Kidney glomerular epithelial cell (primary cell): ENCODE results near the gene GJA4.
"Not testable (repeated sequence)": the region's sequence is repeated elsewhere in the genome, so short reads cannot be mapped to it uniquely, and the experiment has no call there.

ENCODE experiments used
- DNase-seq: peaks from one replicate; lab custom pipeline; 2025; lab: John Stamatoyannopoulos, UW

Gene GJA4

DNA sequence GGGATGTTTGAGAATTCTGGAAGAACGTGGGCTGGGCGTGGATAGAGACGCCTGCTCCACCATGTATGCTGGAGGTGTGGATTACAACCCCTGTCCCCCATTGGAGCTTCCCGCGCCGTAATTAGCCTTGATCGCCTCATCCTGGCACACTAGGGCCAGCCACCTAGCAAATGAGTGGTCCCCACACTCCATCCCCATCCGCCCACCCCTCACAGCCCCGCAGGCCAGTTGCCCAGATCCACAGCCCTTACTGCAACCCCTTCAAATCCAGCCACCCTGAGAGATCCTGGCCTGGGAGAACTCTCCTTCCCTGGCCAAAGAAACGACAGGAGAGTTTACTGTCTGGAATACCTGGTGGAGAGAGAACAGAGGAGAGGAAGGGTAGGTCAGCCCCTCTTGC, 375 bp upstream of the GJA4 start:
- DNase-seq: no peak

DNA sequence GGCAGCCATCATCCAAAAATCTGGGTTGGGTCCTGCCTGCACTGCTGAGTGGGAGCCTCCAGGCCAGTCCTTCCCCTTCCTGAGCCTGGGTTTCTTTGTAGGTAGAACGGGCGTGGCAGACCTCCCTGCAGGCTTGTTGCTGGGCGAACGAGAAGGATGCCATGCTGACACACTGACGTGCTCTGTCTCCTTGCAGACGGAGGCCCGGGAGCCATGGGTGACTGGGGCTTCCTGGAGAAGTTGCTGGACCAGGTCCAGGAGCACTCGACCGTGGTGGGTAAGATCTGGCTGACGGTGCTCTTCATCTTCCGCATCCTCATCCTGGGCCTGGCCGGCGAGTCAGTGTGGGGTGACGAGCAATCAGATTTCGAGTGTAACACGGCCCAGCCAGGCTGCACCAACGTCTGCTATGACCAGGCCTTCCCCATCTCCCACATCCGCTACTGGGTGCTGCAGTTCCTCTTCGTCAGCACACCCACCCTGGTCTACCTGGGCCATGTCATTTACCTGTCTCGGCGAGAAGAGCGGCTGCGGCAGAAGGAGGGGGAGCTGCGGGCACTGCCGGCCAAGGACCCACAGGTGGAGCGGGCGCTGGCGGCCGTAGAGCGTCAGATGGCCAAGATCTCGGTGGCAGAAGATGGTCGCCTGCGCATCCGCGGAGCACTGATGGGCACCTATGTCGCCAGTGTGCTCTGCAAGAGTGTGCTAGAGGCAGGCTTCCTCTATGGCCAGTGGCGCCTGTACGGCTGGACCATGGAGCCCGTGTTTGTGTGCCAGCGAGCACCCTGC, 1.4 kb downstream of the GJA4 start:
- no peak for DNase-seq

DNA sequence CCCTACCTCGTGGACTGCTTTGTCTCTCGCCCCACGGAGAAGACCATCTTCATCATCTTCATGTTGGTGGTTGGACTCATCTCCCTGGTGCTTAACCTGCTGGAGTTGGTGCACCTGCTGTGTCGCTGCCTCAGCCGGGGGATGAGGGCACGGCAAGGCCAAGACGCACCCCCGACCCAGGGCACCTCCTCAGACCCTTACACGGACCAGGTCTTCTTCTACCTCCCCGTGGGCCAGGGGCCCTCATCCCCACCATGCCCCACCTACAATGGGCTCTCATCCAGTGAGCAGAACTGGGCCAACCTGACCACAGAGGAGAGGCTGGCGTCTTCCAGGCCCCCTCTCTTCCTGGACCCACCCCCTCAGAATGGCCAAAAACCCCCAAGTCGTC, 2.0 kb downstream of the GJA4 start:
- no peak for DNase-seq

DNA sequence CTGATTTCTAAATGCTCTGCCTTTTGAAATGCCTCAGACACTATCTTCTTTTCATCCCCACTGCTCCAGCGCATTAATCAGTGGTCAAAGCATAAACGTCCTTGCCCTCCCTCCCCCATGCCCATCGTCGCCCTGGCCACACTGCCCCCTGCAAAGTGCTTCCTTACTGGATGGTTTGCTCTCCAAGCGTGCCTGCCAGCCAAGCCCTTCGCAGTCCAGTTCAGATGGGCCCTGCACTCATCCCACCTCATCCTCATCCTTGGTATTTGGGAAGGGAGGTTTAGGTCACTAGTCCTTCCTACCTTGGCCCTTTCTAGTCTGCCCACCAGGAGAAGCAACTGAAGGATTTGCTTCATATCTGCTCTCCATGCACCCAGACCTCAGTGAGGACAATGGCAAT, 3.1 kb downstream of the GJA4 start:
- DNase-seq: no peak

DNA sequence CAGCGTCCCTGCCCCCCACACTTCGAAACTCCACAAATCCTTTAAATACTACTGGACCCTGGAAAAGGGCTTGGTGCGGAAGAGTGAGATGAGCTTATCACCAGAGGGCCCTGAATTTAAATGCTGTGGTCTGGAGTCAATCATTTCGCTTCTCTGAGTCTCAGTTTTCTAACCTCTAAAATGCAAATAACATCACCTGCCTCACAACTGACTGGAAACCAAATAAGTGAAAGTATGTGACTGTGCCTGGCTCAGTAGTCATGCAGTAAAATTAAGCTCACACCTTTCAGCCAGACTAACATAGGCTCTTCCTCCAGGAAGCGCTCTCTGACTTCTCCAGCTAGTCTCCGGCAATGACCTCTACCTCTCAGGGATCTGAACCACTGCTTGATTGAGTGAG, 4.2 kb downstream of the GJA4 start:
- no peak for DNase-seq

DNA sequence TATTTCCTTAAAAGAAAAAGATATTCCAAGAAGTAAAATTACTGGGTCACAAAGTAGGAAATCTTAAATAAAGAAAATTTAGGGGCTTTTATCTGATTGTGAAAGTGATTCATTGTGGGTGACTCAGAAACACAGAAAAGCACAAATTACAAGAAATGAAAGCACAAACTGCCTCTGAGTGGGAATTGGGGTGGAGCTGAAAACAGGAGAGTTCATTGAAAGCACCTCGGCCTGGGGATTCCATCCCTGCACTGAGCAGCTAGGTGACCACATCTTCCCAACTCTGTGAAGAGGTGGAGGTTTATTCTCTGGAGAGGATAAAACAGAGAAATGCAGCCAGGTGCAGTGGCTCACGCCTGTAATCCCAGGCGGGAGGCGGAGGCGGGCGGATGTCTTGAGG, 7.4 kb downstream of the GJA4 start:
- no peak for DNase-seq

DNA sequence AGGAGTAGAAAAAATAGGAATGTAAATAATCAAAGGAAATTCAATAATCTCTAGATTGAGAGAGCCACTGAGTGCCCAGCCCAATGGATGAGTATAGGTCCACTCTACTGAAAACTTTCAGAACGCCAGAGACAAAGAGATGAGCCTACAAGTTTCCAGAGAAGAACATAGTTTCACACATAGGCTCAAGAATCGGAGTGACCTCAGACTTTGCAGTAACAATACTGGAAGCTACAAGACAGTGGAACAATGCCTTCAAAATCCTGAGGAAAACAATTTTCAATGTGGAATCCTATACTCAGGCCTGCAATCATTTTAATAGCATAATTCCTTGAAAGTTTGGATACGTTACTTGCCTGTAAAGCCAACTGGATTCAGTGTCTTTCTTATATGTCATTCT, 11.0 kb downstream of the GJA4 start:
- no peak for DNase-seq

DNA sequence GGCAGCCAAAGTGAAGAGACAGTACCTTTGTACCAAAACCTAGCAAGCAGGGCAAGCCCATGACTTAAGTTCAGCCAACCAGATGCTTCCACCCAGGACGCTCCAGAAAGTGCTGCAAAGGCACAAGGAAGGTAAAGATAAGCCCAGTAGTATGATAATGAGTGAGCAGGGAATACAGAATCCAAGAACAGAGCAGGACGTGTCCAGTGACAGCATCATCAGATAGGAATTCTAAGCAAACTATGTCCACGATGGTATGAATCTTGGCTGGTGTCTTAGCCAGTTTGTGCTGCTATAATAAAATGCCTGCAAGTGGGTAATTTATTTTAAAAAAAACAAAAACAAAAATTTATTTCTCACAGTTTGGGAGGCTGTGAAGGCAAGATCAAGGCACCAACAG, 13.6 kb downstream of the GJA4 start:
- DNase-seq: no peak

DNA sequence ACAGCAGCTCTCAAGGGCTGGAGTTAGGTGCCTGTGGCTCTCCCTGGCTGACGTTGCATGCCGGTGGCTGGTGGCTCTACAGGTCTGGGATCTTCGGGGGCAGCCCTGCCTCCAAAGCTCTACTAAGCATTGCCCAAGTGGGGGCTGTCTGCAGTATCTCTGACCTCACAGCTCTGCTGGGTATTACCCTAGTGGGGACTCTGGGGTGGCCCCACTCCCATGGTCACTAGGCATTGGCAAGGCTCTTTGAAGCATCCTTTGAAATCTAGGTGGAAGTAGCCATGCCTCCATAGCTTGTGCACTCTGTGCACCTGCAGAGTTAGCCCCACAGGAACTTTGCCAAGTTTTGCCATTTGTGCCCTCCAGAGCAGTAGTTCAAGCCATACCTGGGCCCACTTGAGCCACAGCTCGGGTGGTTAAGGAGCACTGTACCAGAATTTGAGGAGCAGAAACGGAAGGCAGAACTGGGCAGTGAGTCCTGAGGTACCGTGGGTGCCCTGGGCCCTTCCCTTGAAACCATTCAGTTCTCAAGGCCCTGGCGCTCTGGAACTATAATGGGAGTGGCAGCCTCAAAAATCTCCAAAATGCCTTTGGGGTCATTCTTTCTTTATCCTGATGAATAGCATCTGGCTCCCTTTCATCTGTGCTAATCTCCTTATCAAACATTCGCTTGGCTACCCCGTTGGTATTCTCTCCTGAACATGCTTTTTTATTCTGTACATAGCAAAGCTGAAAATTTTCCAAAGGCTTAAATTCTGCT, 15.4 kb downstream of the GJA4 start:
- no peak for DNase-seq

DNA sequence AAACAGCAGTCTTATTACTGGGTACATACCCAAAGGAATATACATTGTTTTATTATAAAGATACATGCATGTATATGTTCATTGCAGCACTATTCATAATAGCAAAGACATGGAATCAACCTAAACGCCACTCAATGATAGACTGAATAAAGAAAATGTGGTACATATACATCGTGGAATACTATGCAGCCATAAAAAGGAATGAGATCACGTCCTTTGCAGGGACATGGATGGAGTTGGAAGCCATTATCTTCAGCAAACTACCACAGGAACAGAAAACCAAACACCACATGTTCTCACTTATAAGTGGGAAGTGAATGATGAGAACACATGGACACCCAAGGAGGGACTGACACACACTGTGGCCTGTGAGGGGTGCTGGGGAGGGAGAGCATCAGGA, 18.0 kb downstream of the GJA4 start:
- not testable (repeated sequence) for DNase-seq

DNA sequence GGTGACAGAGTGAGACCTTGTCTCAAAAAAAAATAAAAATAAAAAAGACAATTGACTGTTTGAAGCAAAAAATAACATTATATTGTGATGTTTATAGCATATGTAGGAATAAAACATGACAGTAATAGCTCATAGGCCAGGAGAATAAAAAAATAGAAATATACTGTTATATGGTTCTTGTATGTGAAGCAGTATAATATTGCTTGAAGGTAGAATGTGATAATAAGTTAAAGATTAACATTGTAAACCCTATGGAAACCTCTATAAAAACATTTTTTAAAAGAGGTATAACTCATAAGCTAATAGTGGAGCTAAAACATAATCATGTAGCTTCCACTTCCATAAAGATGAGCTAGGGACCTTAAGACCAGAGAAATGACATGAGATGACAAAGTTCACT, 23.5 kb downstream of the GJA4 start:
- no peak for DNase-seq

DNA sequence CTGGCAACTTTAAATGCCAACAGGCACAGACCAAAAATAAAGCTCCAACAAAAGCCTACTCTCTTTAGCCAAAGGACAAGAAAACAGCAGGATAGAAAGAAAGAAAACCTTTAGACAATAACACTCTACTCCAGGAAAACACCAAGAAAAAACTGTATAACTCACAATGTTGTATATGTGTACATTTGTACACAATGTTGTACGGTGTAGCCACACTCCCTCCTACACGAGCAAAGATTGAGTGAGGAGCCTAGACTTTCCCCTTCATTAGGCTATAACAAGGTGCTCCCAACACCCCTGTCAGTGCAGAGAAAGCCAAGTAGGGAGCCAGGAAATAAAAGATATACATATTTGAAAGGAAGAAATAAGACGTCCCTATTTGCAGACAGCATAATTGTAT, 24.0 kb downstream of the GJA4 start:
- no peak for DNase-seq

DNA sequence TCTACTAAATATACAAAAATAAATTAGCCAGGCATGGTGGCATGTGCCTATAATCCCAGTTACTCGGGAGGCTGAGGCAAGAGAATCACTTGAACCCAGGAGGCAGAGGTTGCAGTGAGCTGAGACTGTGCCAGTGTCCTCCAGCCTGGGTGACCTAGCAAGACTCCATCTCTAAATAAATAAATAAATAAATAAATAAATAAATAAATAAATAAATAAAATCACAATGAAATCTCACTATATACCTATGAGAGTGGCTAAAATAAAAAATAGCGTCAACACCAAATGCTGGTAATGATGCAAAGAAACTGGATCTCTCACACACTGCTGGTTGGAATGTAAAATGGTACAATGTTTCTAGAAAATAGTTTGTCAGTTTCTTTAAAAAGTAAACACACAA, 26.1 kb downstream of the GJA4 start:
- not testable (repeated sequence) for DNase-seq

DNA sequence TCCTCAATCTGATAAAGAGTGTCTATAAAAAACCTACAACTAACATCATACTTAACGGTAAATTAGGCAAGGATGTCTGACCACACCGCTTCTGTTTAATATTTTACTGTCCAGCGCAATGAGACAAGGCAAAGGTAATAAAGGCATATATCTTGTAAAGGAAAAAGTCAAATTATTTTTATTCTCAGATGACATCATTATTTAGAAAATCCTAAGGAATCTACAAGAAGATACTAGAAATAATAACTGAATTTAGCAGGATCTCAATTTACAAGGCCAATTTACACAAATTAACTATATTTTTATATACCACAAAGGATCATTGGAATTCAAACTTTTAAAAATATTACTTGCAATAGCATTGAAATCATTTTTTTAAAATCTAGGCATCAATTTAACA, 29.4 kb downstream of the GJA4 start:
- no peak for DNase-seq

DNA sequence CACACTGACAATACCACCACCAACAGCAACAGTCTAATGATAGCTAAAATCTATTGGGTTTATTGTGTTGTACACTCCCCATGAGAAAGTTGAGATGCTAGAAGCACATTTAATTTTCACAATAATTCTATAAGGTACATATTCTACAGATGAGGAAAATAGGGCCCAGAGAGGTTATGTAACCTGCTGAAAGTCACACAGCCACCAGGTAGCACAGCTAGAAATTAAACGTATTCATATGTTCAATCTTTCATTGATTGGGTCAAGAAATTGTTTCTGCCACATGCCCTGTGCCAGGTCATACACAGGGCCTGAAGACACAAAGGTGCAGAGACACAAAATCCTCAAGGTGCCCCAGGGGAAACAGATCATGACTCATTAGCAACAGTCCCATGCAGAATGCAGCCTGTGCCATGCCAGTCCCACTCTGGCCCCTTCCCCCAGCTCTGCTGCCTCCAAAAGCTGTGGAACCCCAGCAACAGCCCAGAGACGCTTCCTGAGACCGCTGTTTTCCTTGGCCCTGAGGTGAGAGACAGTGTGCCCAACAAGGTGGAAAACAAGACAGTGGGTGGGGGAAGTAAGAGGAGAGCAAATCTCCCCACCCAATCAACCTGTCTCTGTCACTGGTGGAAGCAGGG, 32.1 kb downstream of the GJA4 start:
- no peak for DNase-seq

DNA sequence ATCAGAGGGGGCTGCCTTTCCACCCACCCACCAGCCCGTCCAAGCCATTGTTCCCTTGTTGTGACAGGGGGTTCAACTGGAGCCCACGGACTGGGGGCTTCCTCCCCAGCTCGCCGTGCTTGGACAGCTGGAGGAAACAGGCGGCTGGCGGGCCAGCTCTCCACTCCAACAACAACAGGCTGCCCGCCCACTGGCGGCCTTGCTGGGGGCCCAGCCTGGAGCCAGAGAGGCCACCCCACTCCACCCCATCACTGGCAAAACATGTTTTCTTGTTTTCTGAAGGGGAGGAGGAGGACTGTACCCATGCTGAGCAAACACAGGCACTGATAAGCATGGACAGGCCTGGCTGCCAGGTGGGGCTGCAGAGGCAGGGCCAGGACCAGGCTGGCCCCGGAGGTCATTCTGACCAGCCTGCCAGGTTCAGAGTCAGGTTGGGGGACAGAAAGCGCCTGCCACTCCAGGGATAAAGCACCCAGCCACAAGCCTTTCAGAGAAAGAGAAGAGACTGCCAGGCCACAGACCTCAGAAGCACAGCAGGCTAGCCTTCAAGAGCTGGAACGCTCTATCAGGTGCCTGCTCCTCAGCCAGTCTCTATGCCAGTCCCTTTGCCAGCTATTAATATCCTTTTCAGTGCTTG, 32.8 kb downstream of the GJA4 start:
- DNase-seq: no peak

DNA sequence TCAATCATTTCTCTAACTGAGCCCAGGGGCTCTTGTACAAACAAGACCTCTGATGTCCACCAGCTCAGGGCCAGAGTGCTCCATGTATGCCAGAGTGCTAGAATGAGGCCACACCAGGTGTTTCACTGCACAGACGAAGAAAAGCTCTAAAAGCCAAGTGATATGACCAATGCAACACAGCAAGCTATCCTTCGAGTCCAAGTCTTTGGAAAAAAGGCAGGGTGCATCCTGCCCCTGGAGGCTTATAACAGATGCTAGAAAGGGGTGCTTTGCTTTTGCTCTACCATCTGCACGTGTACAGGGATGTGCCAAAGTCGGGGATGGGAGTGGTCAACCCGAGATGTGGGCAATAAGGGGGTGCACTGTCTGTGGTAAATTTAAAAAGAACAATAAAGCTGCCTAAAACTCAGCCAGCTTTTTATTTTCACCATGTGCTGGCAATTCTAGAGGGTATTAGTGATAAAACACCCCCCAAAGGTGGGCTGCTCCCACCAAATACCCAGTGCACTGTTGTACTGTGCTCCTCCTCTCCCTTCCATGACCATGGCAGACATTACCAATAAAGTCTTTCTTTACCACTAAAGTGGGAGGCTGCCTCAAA, 34.6 kb downstream of the GJA4 start:
- DNase-seq: no peak

DNA sequence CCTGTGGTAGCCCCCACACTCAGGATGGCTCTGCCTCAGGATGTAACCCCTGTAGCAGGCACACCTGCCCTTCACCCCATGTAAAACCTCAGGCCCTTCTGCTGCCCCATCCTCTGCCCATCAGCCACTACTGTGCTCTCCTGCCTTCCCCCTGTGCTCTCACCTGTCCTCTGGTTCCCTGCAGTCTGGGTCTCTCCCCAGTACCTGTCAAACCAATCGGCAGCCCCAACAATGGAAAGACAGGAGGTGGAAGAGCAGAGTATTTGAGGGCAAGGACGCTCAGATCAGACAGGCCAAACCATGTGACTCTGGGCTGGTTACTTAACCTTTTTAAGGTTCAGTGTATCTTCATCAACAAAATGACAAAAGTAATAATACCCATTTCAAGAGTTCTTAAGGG, 35.8 kb downstream of the GJA4 start:
- no peak for DNase-seq

DNA sequence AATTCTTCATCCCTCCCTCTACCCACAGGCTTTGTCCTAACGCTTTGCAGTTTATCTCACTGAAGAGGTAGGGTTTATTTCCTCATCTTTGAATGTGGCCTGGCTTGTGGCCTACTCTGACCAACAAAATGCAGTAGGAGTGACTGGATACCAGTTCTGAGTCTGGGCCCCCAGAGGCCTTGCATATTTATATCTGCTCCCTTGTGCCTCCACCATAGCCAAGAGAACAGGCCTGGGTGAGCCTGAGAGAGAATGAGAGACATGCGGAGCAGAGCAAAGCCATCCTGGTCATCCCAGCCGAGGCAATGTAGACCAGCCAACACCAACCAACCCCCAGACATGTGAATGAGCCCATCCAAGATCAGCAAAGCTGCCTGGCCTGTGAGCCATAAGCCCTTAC, 36.5 kb downstream of the GJA4 start:
- DNase-seq: no peak

DNA sequence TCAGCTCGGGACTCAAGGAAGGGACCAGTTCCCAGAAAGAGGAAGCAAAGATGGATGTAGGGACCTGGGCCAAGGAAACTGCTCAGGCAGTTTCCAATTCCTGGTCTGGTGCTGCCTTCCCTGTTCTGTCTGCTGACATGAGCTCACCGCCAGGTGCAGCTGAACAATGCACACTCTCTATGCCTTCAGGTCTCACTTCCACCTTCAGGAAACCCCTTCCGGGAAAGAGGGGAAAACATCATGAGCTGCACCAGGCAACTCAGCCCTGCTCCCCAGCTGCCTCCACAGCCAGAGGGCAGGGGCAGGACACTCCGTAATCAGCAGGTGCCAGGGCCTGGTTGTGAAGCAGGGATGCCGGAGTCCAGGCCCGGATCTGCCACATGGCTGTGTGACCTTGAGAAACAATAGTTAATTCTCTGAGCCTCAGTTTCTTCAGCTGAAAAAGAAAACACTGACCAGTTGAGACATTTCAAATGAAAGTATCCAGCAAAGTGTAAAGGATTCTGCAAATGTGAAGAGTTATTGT, 39.0 kb downstream of the GJA4 start:
- no peak for DNase-seq

DNA sequence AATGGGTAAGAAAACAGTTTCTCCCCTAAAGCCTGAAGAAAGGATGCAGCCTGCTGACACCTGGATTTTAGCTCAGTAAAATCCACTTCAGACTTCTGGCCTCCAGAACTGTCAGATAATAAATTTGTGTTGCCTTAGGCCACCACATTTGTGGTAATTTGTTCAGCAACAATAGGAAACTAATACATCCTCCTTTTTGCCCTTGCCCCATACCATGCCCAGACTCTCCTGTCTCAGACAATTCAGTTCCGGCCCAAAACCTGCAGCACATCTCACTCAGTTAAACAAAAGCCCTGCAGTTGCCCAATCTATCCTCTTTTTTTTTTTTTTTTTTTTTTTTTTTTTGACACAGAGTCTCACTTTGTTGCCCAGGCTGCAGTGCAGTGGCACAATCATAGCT, 40.9 kb downstream of the GJA4 start:
- DNase-seq: no peak
